HEK293 (cell line): ENCODE results near the gene TRAK1.

ENCODE experiments used
- CTCF ChIA-PET: fragments of 350-600 bp; formaldehyde crosslinking; extraction: SDS; loops from one replicate; lab custom pipeline; 2021; ENCODE audit warnings: antibody characterized with exemption; lab: Yijun Ruan, JAX
- POLR2A ChIA-PET: fragments of 300-600 bp; formaldehyde crosslinking; extraction: SDS; loops from one replicate; lab custom pipeline; 2020; ENCODE audit warnings: antibody characterized with exemption, inconsistent platforms; lab: Yijun Ruan, JAX
- H3K27ac ChIP-seq: fragments of 200-500 bp; sonication (Bioruptor generic); 2 replicates; pipeline ENCODE4 v1.5.1; 2014; ENCODE audit warnings: low read depth, low read length, control low read depth, inconsistent platforms; ENCODE audit errors: extremely low read depth
- H3K36me3 ChIP-seq, 2 experiments: fragments of 200-500 bp in 1 of 2; sonication (Bioruptor generic) in 1 of 2; 1 replicate in 1 of 2; 2 replicates in 1 of 2; pipeline ENCODE4 v1.5.1; 2014 to 2017; ENCODE audit warnings: inconsistent platforms in 2 of 2, low read length in 2 of 2; ENCODE audit not compliant: control insufficient read depth in 2 of 2, insufficient read depth in 1 of 2
- H3K4me1 ChIP-seq: fragments of 200-500 bp; sonication (Bioruptor generic); 2 replicates; pipeline ENCODE4 v1.5.1; 2014; ENCODE audit warnings: mild to moderate bottlenecking, low read length, inconsistent platforms; ENCODE audit not compliant: control insufficient read depth, insufficient read depth
- H3K4me3 ChIP-seq: 2 replicates; pipeline ENCODE4 v1.5.1; 2011; ENCODE audit warnings: low read depth, mild to moderate bottlenecking, control low read depth, low read length, moderate library complexity
- H3K9me3 ChIP-seq: fragments of 200-500 bp; sonication (Bioruptor generic); 2 replicates; pipeline ENCODE4 v1.5.1; 2014; ENCODE audit warnings: low read depth, low read length, inconsistent platforms; ENCODE audit not compliant: control insufficient read depth, insufficient read depth
- EGR2 ChIP-seq: fragments of 450-650 bp; formaldehyde crosslinking; IDR thresholded peaks from 2 replicates; pipeline ENCODE4 v1.5.1; 2016; ENCODE audit warnings: low read depth, missing biosample characterization, missing genetic modification characterization
- GLIS1 ChIP-seq: fragments of 450-650 bp; formaldehyde crosslinking; IDR thresholded peaks from 2 replicates; pipeline ENCODE4 v1.5.1; 2016; ENCODE audit warnings: missing biosample characterization, missing genetic modification characterization
- KLF1 ChIP-seq: fragments of 450-650 bp; formaldehyde crosslinking; IDR thresholded peaks from 2 replicates; pipeline ENCODE4 v1.5.1; 2016; ENCODE audit warnings: missing biosample characterization, missing genetic modification characterization
- OVOL3 ChIP-seq: fragments of 450-650 bp; formaldehyde crosslinking; IDR thresholded peaks from 2 replicates; pipeline ENCODE4 v1.5.1; 2016; ENCODE audit warnings: missing biosample characterization, missing genetic modification characterization
- SP7 ChIP-seq: fragments of 450-650 bp; formaldehyde crosslinking; IDR thresholded peaks from 2 replicates; pipeline ENCODE4 v1.5.1; 2016; ENCODE audit warnings: missing biosample characterization, missing genetic modification characterization
- ZBTB1 ChIP-seq: fragments of 450-650 bp; formaldehyde crosslinking; IDR thresholded peaks from 2 replicates; pipeline ENCODE4 v1.5.1; 2016; ENCODE audit warnings: missing biosample characterization, missing genetic modification characterization
- ZBTB21 ChIP-seq: fragments of 450-650 bp; formaldehyde crosslinking; IDR thresholded peaks from 2 replicates; pipeline ENCODE4 v1.5.1; 2017; ENCODE audit warnings: missing biosample characterization, missing genetic modification characterization
- ZBTB8A ChIP-seq: fragments of 450-650 bp; formaldehyde crosslinking; IDR thresholded peaks from 2 replicates; pipeline ENCODE4 v1.5.1; 2016; ENCODE audit warnings: missing biosample characterization, missing genetic modification characterization
- ZFHX2 ChIP-seq: fragments of 450-650 bp; formaldehyde crosslinking; conservative IDR thresholded peaks from 2 replicates; pipeline ENCODE4 v1.5.1; 2016; ENCODE audit warnings: missing biosample characterization, missing genetic modification characterization
- ZNF24 ChIP-seq: fragments of 450-650 bp; formaldehyde crosslinking; IDR thresholded peaks from 2 replicates; pipeline ENCODE4 v1.5.1; 2016; ENCODE audit warnings: missing biosample characterization, missing genetic modification characterization
- ZNF670 ChIP-seq: fragments of 450-650 bp; formaldehyde crosslinking; IDR thresholded peaks from 2 replicates; pipeline ENCODE4 v1.5.1; 2016; ENCODE audit warnings: missing biosample characterization, missing genetic modification characterization, low read depth
- ZNF785 ChIP-seq: fragments of 450-650 bp; formaldehyde crosslinking; IDR thresholded peaks from 2 replicates; pipeline ENCODE4 v1.5.1; 2016; ENCODE audit warnings: missing biosample characterization, missing genetic modification characterization
- TF ChIP-seq, protein P1 (sequence below): fragments of 450-650 bp; formaldehyde crosslinking; IDR thresholded peaks from 2 replicates; pipeline ENCODE4 v1.5.1; 2016; ENCODE audit warnings: missing biosample characterization, missing genetic modification characterization
- TF ChIP-seq, protein P2 (sequence below): fragments of 450-650 bp; formaldehyde crosslinking; IDR thresholded peaks from 2 replicates; pipeline ENCODE4 v1.5.1; 2016; ENCODE audit warnings: missing biosample characterization, missing genetic modification characterization
- TF ChIP-seq, protein P3 (sequence below): fragments of 450-650 bp; formaldehyde crosslinking; conservative IDR thresholded peaks from 2 replicates; pipeline ENCODE4 v1.5.1; 2016; ENCODE audit warnings: low read depth, missing biosample characterization, missing genetic modification characterization

The TRAK1 gene

DNA sequence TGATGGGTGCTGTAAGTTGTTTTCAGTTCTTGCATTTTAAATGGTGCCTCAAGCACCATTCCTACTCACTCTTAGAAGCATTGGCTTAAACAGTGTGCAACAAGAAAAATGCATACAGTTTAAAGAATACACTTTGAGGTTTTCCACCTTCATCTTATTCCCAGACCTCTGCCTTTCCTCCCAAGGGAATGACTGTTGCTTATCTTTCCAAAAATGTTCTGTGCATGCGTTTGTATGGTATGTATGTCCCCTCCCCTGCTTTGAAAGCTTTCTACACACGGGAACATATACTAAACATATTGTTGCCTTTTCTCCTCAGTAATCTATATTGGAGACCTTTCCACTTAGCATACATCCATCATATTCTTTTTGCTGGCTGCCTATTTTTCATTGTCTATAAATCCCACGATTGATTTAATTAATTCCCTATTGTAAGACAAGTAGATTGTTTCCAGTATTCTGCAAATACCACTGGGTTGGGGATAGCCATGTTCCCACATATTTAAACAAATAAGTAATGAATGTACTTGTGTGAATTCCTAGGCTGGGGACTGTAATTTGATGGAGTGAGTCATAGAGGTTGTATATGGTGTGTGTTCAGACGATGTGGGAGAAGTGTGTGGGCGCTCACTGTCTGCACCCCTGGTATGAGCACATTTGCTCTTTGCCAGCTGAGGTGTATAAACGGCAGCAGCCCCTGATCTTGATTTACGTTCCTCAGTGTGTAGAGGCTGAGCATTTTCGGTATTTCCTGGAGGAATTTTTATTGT lies 5.8 kb downstream of the TRAK1 start:
- POLR2A ChIA-PET: interaction anchor here (0.8 to 1.0 kb wide), 2 partner anchors 50 to 494 kb away, joined by 3 to 5 read pairs; partner anchors contain the start of gene SS18L2
- TF ChIP-seq OVOL3 (no peak), ZNF24 (tag by site-specific recombination) (no peak), ZBTB1 (tag by site-specific recombination) (no peak), ZBTB8A (no peak), ZNF785 (tag by site-specific recombination) (no peak), ZFHX2 (tag by site-specific recombination) (peak; percentile 93), EGR2 (tag by site-specific recombination) (peak; percentile 84), SP7 (tag by site-specific recombination) (peak; percentile 61)
- TF ChIP-seq, protein P1, sequence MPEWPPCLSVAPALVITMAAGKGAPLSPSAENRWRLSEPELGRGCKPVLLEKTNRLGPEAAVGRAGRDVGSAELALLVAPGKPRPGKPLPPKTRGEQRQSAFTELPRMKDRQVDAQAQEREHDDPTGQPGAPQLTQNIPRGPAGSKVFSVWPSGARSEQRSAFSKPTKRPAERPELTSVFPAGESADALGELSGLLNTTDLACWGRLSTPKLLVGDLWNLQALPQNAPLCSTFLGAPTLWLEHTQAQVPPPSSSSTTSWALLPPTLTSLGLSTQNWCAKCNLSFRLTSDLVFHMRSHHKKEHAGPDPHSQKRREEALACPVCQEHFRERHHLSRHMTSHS (tag by site-specific recombination): no peak
- TF ChIP-seq, protein P2, sequence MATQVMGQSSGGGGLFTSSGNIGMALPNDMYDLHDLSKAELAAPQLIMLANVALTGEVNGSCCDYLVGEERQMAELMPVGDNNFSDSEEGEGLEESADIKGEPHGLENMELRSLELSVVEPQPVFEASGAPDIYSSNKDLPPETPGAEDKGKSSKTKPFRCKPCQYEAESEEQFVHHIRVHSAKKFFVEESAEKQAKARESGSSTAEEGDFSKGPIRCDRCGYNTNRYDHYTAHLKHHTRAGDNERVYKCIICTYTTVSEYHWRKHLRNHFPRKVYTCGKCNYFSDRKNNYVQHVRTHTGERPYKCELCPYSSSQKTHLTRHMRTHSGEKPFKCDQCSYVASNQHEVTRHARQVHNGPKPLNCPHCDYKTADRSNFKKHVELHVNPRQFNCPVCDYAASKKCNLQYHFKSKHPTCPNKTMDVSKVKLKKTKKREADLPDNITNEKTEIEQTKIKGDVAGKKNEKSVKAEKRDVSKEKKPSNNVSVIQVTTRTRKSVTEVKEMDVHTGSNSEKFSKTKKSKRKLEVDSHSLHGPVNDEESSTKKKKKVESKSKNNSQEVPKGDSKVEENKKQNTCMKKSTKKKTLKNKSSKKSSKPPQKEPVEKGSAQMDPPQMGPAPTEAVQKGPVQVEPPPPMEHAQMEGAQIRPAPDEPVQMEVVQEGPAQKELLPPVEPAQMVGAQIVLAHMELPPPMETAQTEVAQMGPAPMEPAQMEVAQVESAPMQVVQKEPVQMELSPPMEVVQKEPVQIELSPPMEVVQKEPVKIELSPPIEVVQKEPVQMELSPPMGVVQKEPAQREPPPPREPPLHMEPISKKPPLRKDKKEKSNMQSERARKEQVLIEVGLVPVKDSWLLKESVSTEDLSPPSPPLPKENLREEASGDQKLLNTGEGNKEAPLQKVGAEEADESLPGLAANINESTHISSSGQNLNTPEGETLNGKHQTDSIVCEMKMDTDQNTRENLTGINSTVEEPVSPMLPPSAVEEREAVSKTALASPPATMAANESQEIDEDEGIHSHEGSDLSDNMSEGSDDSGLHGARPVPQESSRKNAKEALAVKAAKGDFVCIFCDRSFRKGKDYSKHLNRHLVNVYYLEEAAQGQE (tag by site-specific recombination): no peak
- Histone ChIP-seq H3K36me3 (peaks cover 0 to 3% of the 10 kb centered on the region in 2 experiments; a peak in 1 of 3 replicates), H3K9me3 (no peaks in the 10 kb centered on the region), H3K27ac (no peak overlapping the region), H3K4me1 (no peaks in the 10 kb centered on the region), H3K4me3 (no peak overlapping the region)
- CTCF ChIA-PET: interaction anchor here (0.6 kb wide), 1 partner anchor 139 kb away, joined by 4 read pairs; no protein-coding TSS in a partner anchor

DNA sequence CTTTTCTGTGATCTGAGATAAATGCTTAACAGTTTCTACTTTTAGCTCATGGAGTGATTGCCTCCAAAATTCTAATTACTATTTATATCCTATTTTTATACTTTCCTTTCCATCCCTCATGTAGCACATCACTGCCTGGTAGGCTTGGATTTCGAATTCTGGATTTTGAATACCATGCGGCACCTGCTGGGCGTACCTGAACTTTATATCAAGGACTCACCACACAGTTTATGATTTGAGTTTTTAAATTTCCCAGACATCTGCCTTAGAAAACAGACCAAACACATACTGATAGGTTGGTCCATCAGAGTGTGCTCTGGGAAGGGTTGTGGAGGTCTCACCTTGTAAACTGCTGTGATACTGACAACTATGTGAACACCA lies 6.4 kb downstream of the TRAK1 start:
- Histone ChIP-seq H3K4me1 (no peaks in the 10 kb centered on the region), H3K9me3 (no peaks in the 10 kb centered on the region), H3K4me3 (no peak overlapping the region), H3K27ac (no peak overlapping the region), H3K36me3 (peaks cover 0 to 3% of the 10 kb centered on the region in 2 experiments; a peak in 1 of 3 replicates)
- ChIA-PET POLR2A (no interaction called here), CTCF (interaction anchor here (0.6 to 4.1 kb wide), 3 partner anchors 99 to 198 kb away, joined by 4 to 18 read pairs (median 5); no protein-coding TSS in a partner anchor)
- TF ChIP-seq, protein P3, sequence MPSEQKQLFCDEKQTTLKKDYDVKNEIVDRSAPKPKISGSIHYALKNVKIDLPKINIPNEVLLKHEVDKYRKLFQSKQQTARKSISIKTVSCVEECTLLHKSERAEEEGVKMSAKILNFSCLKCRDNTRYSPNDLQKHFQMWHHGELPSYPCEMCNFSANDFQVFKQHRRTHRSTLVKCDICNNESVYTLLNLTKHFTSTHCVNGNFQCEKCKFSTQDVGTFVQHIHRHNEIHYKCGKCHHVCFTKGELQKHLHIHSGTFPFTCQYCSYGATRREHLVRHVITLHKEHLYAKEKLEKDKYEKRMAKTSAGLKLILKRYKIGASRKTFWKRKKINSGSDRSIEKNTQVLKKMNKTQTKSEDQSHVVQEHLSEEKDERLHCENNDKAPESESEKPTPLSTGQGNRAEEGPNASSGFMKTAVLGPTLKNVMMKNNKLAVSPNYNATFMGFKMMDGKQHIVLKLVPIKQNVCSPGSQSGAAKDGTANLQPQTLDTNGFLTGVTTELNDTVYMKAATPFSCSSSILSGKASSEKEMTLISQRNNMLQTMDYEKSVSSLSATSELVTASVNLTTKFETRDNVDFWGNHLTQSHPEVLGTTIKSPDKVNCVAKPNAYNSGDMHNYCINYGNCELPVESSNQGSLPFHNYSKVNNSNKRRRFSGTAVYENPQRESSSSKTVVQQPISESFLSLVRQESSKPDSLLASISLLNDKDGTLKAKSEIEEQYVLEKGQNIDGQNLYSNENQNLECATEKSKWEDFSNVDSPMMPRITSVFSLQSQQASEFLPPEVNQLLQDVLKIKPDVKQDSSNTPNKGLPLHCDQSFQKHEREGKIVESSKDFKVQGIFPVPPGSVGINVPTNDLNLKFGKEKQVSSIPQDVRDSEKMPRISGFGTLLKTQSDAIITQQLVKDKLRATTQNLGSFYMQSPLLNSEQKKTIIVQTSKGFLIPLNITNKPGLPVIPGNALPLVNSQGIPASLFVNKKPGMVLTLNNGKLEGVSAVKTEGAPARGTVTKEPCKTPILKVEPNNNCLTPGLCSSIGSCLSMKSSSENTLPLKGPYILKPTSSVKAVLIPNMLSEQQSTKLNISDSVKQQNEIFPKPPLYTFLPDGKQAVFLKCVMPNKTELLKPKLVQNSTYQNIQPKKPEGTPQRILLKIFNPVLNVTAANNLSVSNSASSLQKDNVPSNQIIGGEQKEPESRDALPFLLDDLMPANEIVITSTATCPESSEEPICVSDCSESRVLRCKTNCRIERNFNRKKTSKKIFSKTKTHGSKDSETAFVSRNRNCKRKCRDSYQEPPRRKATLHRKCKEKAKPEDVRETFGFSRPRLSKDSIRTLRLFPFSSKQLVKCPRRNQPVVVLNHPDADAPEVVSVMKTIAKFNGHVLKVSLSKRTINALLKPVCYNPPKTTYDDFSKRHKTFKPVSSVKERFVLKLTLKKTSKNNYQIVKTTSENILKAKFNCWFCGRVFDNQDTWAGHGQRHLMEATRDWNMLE (tag by site-specific recombination): no peak
- TF ChIP-seq KLF1 (tag by site-specific recombination): no peak
- TF ChIP-seq ZBTB21 (tag by site-specific recombination): no peak
- TF ChIP-seq GLIS1 (tag by site-specific recombination): no peak
- TF ChIP-seq ZNF670 (tag by site-specific recombination): no peak
